Esophagus muscularis mucosa (tissue), 4 donors: Measurements from ENCODE around the gene APOB. TPM values are rescaled to one million over a fixed set of nuclear protein-coding genes. Genes with fewer than 3 reads are reported as not detected.
A peak's percentile ranks its signal among the peaks of the same experiment; 100 is the strongest.

Source experiments
- DNase-seq: peaks from one replicate; pipeline ENCODE4 v3.0.0-alpha.2; 2017; ENCODE audit errors: extremely low spot score
- H3K27ac ChIP-seq, 4 donors: fragments of 200-600 bp; sonication (generic); replicated peaks in 1 of 4; 1 replicate in 3 of 4; 2 replicates in 1 of 4; pipeline ENCODE4 v1.5.1; 2016 to 2019; ENCODE audit warnings: mild to moderate bottlenecking in 1 of 4
- H3K27me3 ChIP-seq, 4 donors: fragments of 200-600 bp; sonication (generic); one replicate each; pipeline versions ENCODE4 v1.5.1 to v1.6.0; 2016 to 2019
- H3K36me3 ChIP-seq, 4 donors: fragments of 200-600 bp; sonication (generic); one replicate each; pipeline ENCODE4 v1.5.1; 2016 to 2019
- H3K4me1 ChIP-seq, 4 donors: fragments of 200-600 bp; sonication (generic); one replicate each; pipeline ENCODE4 v1.5.1; 2016 to 2019
- H3K4me3 ChIP-seq, 4 donors: fragments of 200-600 bp; sonication (generic); 1 replicate in 2 of 4; 2 replicates in 2 of 4; pipeline ENCODE4 v1.5.1; 2016 to 2019; ENCODE audit warnings: mild to moderate bottlenecking in 4 of 4, moderate library complexity in 1 of 4
- H3K9me3 ChIP-seq, 4 donors: fragments of 200-600 bp; sonication (generic); 1 replicate in 3 of 4; 2 replicates in 1 of 4; pipeline ENCODE4 v1.5.1; 2016 to 2019
- CTCF ChIP-seq, 3 experiments: fragments of 200-600 bp in 2 of 3; fragments of 450-650 bp in 1 of 3; sonication (generic) in 2 of 3; IDR thresholded peaks; one replicate each; pipeline ENCODE4 v1.5.1; 2017 to 2019; ENCODE audit warnings: antibody characterized with exemption in 3 of 3, mild to moderate bottlenecking in 2 of 3, moderate library complexity in 1 of 3
- EP300 ChIP-seq: sonication (generic); formaldehyde crosslinking; IDR thresholded peaks from one replicate; pipeline ENCODE4 v1.6.1; 2017; ENCODE audit warnings: antibody characterized with exemption
- POLR2A ChIP-seq: fragments of 450-650 bp; IDR thresholded peaks from one replicate; pipeline ENCODE4 v1.6.1; 2017; ENCODE audit warnings: antibody characterized with exemption, moderate library complexity, mild to moderate bottlenecking, low read depth
- POLR2AphosphoS5 ChIP-seq, 2 donors: sonication (generic); formaldehyde crosslinking; IDR thresholded peaks; one replicate each; pipeline ENCODE4 v1.6.1; 2017; ENCODE audit warnings: antibody characterized with exemption in 2 of 2
- WGBS: methylation state at CpG from one replicate; pipeline ENCODE4 v1.1.5; 2018; 5-methylcytosine and 5-hydroxymethylcytosine counted together
- intact Hi-C: fragments of 100-400 bp; cut with DNase I; formaldehyde crosslinking; loops from one replicate; pipeline ENCODE4 v1.15.1; 2023
- total RNA-seq, 4 donors: library from RNA; depleted of rRNA; stranded (reverse); fragments of >200 nt; gene quantifications; one replicate each; pipeline versions ENCODE4 v1.1.0 to v1.2.1, GENCODE V29; 2016

APOB gene
- total RNA-seq, 4 donors from 2014 or later, result 0.83 to 4.4 (median 2.0) TPM

- Histone ChIP-seq H3K27ac (peak overlapping the region; percentile 78 to 84 (median 82)), H3K9me3 (no peaks in the 10 kb centered on the region), H3K36me3 (no peaks in the 10 kb centered on the region), H3K27me3 (peaks cover 0 to 9% (median 0%) of the 10 kb centered on the region in 4 donors), H3K4me3 (no peak overlapping the region), H3K4me1 (peaks cover 23 to 66% (median 49%) of the 10 kb centered on the region in 4 donors)
- intact Hi-C loops, result loop anchor here (2.0 to 5.0 kb wide), 2 partner anchors 277 to 380 kb away; no protein-coding TSS in a partner anchor
- TF ChIP-seq POLR2AphosphoS5 (IDR thresholded peaks at IDR 0.05) (no peak), EP300 (no peak), CTCF (IDR thresholded peaks at IDR 0.05) (no peak), POLR2A (no peak)
- DNase-seq, result no peak
- 93% methylated on average over 11 of the region's 14 CpGs for WGBS
Measured at GRCh38 chr2:21040468-21041377, 3.1 kb downstream of the APOB start.

- intact Hi-C loops, result loop anchor here (2.0 to 5.0 kb wide), 3 partner anchors 68 to 379 kb away; no protein-coding TSS in a partner anchor
- H3K27ac ChIP-seq, result peak overlapping the region; percentile 78 to 84 (median 82)
- no peak for DNase-seq
- H3K4me3 ChIP-seq, result no peak overlapping the region
- no peaks in the 10 kb centered on the region for H3K9me3 ChIP-seq
- no peak for TF ChIP-seq POLR2AphosphoS5 (IDR thresholded peaks at IDR 0.05)
- no peak for TF ChIP-seq CTCF (IDR thresholded peaks at IDR 0.05)
- TF ChIP-seq EP300, result no peak
- no peak for TF ChIP-seq POLR2A
- H3K27me3 ChIP-seq, result peaks cover 0 to 9% (median 0%) of the 10 kb centered on the region in 4 donors
- WGBS, result 78% methylated on average over 10 of the region's 10 CpGs
- peaks cover 23 to 66% (median 49%) of the 10 kb centered on the region in 4 donors for H3K4me1 ChIP-seq
- peaks cover 0 to 2% (median 0%) of the 10 kb centered on the region in 4 donors for H3K36me3 ChIP-seq
Measured at GRCh38 chr2:21039979-21040467, 3.9 kb downstream of the APOB start.

GRCh38 chr2:21039080-21039556 lies 4.8 kb downstream of the APOB start:
- intact Hi-C loops, result loop anchor here (5.0 kb wide), 1 partner anchor 67 kb away; no protein-coding TSS in a partner anchor
- H3K27me3 ChIP-seq, result peaks cover 0 to 9% (median 0%) of the 10 kb centered on the region in 4 donors
- peaks cover 0 to 6% (median 0%) of the 10 kb centered on the region in 4 donors for H3K36me3 ChIP-seq
- no peak overlapping the region for H3K4me3 ChIP-seq
- peak overlapping the region; percentile 78 to 84 (median 82) for H3K27ac ChIP-seq
- no peak for DNase-seq
- TF ChIP-seq POLR2A, result no peak
- TF ChIP-seq EP300, result no peak
- TF ChIP-seq CTCF (IDR thresholded peaks at IDR 0.05), result no peak
- TF ChIP-seq POLR2AphosphoS5 (IDR thresholded peaks at IDR 0.05), result no peak
- H3K9me3 ChIP-seq, result no peaks in the 10 kb centered on the region
- 55% methylated on average over 4 of the region's 4 CpGs for WGBS
- H3K4me1 ChIP-seq, result peaks cover 21 to 58% (median 48%) of the 10 kb centered on the region in 4 donors

- Histone ChIP-seq H3K9me3 (no peaks in the 10 kb centered on the region), H3K4me3 (no peak overlapping the region), H3K27ac (peak overlapping the region; percentile 81 to 84 (median 82)), H3K4me1 (peaks cover 17 to 52% (median 42%) of the 10 kb centered on the region in 4 donors), H3K36me3 (peaks cover 0 to 6% (median 0%) of the 10 kb centered on the region in 4 donors), H3K27me3 (peaks cover 0 to 5% (median 0%) of the 10 kb centered on the region in 4 donors)
- 59% methylated on average over 4 of the region's 4 CpGs for WGBS
- no peak for TF ChIP-seq POLR2A
- TF ChIP-seq POLR2AphosphoS5 (IDR thresholded peaks at IDR 0.05), result peak; percentile 46 to 85
- peak; percentile 79 for TF ChIP-seq EP300
- DNase-seq, result no peak
- intact Hi-C loops, result loop anchor here (5.0 kb wide), 1 partner anchor 66 kb away; no protein-coding TSS in a partner anchor
Measured at GRCh38 chr2:21038403-21039073, 5.3 kb downstream of the APOB start.
